ENCODE data around the gene PRKAR2B.

DNA sequence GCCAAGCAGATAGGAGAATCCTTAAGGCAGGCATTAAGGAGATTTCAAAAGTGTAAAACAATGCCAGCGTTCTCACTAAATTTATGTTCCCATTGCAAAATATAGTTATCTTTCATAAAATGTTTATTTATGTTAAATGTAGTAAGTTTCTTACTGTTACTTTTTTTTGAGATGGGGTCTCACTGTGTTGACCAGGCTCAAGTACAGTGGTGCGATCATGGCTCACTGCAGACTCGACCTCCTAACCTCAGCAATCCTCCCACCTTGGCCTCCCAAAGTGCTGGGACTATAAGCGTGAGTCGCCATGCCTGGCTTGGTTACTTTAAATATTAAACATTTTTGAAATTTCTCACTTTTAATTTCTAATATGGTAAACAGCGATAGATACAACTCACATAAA, 31.8 kb upstream of the PRKAR2B start:
- TF ChIP-seq, protein P1, sequence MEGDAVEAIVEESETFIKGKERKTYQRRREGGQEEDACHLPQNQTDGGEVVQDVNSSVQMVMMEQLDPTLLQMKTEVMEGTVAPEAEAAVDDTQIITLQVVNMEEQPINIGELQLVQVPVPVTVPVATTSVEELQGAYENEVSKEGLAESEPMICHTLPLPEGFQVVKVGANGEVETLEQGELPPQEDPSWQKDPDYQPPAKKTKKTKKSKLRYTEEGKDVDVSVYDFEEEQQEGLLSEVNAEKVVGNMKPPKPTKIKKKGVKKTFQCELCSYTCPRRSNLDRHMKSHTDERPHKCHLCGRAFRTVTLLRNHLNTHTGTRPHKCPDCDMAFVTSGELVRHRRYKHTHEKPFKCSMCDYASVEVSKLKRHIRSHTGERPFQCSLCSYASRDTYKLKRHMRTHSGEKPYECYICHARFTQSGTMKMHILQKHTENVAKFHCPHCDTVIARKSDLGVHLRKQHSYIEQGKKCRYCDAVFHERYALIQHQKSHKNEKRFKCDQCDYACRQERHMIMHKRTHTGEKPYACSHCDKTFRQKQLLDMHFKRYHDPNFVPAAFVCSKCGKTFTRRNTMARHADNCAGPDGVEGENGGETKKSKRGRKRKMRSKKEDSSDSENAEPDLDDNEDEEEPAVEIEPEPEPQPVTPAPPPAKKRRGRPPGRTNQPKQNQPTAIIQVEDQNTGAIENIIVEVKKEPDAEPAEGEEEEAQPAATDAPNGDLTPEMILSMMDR (conservative IDR thresholded peaks at IDR 0.05; ENCODE audit: low read length), result no peak
- TF ChIP-seq EZH2phosphoT487 (IDR thresholded peaks at IDR 0.05; ENCODE audit: borderline replicate concordance, low read depth, low read length), result no peak
